Vagina (tissue), 2 donors: ENCODE results near the gene PBRM1.

Experiments used
- POLR2AphosphoS5 ChIP-seq, 2 donors: sonication (generic); formaldehyde crosslinking; IDR thresholded peaks; one replicate each; pipeline ENCODE4 v1.9.0; 2017; ENCODE audit warnings: antibody characterized with exemption in 2 of 2, mild to moderate bottlenecking in 2 of 2, low read depth in 1 of 2; ENCODE audit not compliant: insufficient read depth in 1 of 2
- TF ChIP-seq, protein P1 (sequence below), 3 experiments: fragments of 450-650 bp in 2 of 3; fragments of 200-600 bp in 1 of 3; sonication (generic) in 1 of 3; IDR thresholded peaks; one replicate each; pipeline ENCODE4 v1.5.1; 2017 to 2019; ENCODE audit warnings: antibody characterized with exemption in 3 of 3, mild to moderate bottlenecking in 2 of 3, moderate library complexity in 2 of 3

DNA sequence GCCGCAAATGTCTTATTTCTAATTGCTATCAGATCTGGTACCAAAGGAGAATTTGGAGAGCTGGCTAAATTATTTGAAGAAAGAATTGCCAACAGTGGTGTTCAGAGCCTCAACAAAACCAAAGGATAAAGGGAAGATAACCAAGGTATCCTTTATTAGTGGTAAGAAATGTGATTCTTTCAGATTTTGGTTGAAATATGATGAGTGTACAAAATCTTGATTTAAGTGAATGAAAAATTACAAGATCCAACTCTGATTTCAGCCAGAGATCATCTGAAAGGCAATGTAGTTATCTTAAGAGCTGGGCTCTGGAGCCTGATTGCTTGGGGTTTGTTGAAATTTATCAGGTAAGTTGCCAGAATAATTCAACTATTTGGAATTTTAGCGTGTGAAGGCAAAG is 4.8 kb upstream of the PBRM1 start:
- TF ChIP-seq, protein P1, sequence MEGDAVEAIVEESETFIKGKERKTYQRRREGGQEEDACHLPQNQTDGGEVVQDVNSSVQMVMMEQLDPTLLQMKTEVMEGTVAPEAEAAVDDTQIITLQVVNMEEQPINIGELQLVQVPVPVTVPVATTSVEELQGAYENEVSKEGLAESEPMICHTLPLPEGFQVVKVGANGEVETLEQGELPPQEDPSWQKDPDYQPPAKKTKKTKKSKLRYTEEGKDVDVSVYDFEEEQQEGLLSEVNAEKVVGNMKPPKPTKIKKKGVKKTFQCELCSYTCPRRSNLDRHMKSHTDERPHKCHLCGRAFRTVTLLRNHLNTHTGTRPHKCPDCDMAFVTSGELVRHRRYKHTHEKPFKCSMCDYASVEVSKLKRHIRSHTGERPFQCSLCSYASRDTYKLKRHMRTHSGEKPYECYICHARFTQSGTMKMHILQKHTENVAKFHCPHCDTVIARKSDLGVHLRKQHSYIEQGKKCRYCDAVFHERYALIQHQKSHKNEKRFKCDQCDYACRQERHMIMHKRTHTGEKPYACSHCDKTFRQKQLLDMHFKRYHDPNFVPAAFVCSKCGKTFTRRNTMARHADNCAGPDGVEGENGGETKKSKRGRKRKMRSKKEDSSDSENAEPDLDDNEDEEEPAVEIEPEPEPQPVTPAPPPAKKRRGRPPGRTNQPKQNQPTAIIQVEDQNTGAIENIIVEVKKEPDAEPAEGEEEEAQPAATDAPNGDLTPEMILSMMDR (IDR thresholded peaks at IDR 0.05) = no peak
- TF ChIP-seq POLR2AphosphoS5 (IDR thresholded peaks at IDR 0.05; ENCODE audit: insufficient read depth in 1 of 2, low read depth in 1 of 2) = no peak
